Transverse colon (tissue), 4 donors: ENCODE results near the gene EVA1C.

Experiments
- POLR2A ChIP-seq: fragments of 450-650 bp; IDR thresholded peaks from one replicate; pipeline ENCODE4 v1.6.1; 2016; ENCODE audit warnings: antibody characterized with exemption, mild to moderate bottlenecking, moderate library complexity
- POLR2AphosphoS5 ChIP-seq, 3 donors: sonication (generic); formaldehyde crosslinking; IDR thresholded peaks; one replicate each; pipeline ENCODE4 v1.6.1; 2016; ENCODE audit warnings: antibody characterized with exemption in 3 of 3
- TF ChIP-seq, protein P1 (sequence below), 5 experiments: fragments of 200-600 bp in 3 of 5; fragments of 450-650 bp in 2 of 5; sonication (generic) in 3 of 5; IDR thresholded peaks; 1 replicate in 2 of 5; 2 replicates in 3 of 5; pipeline ENCODE4 v1.5.1; 2016 to 2017; ENCODE audit warnings: antibody characterized with exemption in 5 of 5, inconsistent platforms in 3 of 5, mild to moderate bottlenecking in 2 of 5, moderate library complexity in 1 of 5

DNA sequence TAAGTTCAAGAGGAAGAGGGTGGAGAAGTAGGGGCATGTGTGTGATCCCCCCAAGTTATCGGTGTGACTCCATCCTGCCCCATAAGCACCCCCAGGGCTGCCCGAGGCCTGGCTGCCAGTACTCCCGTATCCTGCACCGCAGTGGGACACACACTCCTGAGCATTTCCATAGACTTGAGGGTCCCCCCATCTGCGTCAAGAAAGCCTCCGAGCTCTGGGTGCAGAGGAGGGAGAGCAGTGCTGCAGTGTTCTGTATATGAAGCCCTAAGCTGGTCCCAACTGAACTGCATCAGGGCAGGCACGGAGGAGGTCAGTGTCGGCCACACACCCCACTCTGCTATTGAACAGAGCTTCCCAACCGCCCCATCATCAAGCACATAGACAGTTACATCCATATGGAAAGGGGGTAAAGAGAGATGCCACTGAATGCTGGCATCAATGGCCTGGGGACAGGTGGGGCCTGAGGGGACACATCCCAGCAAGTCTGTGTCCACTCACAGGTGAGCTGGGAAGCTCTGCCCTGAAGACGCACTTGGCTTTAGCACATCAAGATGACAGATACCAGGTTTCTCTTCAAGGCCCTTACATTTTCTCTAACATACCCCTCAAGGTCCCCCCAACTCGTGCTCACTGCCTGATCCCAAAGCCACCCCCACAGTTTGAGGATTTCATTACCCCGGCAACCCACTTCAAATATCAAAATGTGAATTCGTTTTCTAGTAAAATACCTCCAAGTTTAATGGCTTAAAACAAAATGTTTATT lies 64.3 kb downstream of the EVA1C start:
- TF ChIP-seq, protein P1, sequence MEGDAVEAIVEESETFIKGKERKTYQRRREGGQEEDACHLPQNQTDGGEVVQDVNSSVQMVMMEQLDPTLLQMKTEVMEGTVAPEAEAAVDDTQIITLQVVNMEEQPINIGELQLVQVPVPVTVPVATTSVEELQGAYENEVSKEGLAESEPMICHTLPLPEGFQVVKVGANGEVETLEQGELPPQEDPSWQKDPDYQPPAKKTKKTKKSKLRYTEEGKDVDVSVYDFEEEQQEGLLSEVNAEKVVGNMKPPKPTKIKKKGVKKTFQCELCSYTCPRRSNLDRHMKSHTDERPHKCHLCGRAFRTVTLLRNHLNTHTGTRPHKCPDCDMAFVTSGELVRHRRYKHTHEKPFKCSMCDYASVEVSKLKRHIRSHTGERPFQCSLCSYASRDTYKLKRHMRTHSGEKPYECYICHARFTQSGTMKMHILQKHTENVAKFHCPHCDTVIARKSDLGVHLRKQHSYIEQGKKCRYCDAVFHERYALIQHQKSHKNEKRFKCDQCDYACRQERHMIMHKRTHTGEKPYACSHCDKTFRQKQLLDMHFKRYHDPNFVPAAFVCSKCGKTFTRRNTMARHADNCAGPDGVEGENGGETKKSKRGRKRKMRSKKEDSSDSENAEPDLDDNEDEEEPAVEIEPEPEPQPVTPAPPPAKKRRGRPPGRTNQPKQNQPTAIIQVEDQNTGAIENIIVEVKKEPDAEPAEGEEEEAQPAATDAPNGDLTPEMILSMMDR (IDR thresholded peaks at IDR 0.05): no peak
- TF ChIP-seq POLR2AphosphoS5 (IDR thresholded peaks at IDR 0.05) (no peak), POLR2A (no peak)
